GM19455 (cell line): Measurements from ENCODE around the gene XAGE5.
"Not testable (repeated sequence)": the region's sequence is repeated elsewhere in the genome, so short reads cannot be mapped to it uniquely, and the experiment has no call there.

Experiments
- ATAC-seq: cut with Tn5 transposase; IDR thresholded peaks from one replicate; pipeline ENCODE4 v1.9.1; 2021; ENCODE audit not compliant: unreplicated experiment

Gene XAGE5, protein sequence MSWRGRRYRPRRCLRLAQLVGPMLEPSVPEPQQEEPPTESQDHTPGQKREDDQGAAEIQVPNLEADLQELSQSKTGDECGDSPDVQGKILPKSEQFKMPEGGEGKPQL

DNA sequence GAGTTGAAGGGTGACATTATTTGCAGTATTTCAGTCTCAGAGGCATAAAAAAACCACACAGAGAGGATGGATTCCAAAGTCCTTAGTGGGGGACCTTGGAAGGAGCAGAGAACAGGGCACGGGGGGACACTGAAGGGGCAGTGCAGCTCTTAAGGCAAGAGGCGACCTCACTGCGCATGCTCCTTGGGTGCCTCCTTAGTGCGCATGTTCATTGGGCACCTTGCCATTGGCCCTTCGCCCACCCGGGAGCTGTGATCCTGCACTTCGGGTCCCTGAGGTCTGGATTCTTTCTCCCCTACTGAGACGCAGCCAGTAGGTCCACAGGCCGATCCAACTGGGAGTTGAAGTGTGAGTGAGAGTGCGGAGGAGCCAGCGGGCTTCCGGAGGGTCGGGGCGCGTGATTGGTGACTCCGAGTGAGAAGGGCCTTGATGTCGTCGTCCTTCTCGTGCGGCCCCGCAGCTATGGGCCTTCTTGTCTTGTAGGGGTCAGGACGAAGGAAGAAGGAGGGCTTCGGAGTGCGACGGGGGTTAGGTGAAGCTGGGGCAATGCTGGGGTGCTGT lies at the start of gene XAGE5:
Gene XAGE5, plus strand, starts transcription at position 223 of the 561 bp plus-strand sequence. CDS start 1,280 bp downstream, outside the sequence.
- no peak for ATAC-seq

DNA sequence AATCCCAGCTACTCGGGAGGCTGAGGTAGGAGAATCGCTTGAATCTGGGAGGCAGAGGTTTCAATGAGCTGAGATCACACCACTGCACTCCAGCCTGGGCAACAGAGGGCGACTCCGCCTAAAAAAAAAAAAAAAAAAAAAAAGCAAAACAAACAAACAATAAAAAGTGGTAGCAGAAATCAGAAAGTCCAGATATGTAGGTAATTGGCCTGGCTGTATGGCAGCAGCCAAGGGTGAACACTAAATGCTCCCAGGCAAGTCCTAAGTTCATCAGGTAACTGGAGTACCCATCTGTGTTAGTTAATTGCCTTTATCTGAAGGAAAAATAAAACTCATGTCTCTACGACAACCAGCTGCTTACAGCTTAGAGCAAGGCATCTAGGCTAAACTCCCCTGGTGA lies 45.1 kb upstream of the XAGE5 start:
- ATAC-seq: not testable (repeated sequence)

DNA sequence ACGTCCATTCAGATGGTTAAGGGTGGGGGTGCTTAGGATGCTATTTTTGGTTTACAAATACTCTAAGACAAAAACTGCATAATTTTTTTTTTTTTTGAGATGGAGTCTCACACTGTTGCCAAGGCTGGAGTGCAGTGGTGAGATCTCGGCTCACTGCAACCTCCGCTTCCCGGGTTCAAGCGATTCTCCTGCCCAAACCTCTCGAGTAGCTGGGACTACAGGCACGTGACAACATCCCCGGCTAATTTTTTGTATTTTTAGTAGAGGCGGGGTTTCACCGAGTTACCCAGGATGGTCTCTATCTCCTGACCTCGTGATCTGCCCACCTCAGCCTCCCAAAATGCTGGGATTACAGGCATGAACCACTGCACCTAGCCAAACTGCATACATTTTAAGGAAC lies 37.6 kb upstream of the XAGE5 start:
- ATAC-seq: not testable (repeated sequence)

- not testable (repeated sequence) for ATAC-seq
These were observed 13.8 kb upstream of the XAGE5 start, which contains the start of gene SPANXN5 for GRCh38 chrX:52797327-52797726. Gene SPANXN5 (minus strand): TSS chrX:52797427. CDS start chrX:52797348, 79 bp downstream.

- ATAC-seq: not testable (repeated sequence)
These were observed 6.2 kb upstream of the XAGE5 start for GRCh38 chrX:52804876-52805275.

DNA sequence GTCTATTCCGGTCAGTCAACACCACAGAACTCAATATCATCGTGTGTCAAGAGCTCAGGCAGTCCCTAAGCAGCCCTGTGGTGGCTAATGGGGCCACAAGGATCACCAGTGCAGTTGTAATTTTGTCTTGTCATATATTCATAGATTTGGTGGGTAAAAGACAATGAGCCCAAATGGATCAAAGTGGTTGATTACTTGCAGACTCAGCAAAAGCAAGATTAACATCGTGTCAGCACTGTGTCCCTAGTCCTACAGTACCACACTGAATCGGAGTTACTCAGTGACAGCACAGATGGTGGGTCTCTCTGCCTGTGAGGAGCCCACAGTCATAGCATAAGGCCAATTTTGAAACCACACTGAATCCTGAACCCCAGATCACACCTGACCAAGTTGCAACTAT lies 8.7 kb downstream of the XAGE5 start:
- no peak for ATAC-seq

DNA sequence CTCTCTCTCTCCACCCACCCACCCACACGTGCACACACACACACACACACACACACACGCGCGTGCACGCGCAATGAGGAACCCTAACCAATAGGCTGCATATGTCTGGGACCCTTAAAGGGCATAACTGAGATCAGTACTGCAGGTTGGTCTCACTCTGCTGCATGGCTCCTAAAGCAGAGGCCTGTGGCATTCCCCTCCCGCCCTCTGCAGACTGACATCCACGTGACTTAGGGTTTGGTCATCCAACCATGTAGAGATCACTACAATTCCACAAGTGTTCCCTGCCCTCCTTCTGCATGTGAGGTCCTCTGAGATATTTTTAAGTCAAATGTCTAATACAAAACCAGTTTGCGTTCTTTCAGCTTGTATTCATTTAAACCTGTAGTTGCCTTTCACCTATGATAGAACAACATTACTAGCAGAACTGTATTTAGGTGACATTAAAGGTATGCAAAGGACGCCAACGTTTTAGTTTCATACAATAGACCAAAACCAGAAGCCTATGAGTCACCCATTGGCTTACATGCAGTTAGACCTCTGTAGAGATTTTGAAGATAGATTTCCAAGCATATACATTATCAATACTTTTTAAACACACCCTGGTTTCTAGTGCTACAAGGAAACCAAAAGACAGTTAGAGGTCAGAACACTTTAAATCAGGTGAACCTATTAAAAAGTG lies 10.1 kb downstream of the XAGE5 start:
- ATAC-seq: no peak

DNA sequence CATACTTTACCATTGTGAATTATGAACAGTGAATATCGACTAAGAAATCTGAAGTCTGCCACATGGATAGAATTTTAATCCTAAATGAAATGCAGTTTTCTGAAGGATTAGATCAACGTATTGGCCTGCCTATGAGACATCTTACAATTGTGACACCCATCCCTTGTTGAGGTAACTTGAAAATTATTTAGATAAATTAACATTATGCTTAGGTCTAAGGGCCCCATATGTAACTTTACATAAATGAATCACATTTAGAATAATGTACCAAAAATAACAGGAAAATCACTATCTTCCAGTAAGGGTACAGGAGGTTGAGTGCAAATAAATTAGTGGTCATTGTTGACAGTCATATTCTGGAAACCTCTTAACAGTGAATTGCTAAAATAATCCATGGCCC lies 13.5 kb downstream of the XAGE5 start:
- no peak for ATAC-seq

DNA sequence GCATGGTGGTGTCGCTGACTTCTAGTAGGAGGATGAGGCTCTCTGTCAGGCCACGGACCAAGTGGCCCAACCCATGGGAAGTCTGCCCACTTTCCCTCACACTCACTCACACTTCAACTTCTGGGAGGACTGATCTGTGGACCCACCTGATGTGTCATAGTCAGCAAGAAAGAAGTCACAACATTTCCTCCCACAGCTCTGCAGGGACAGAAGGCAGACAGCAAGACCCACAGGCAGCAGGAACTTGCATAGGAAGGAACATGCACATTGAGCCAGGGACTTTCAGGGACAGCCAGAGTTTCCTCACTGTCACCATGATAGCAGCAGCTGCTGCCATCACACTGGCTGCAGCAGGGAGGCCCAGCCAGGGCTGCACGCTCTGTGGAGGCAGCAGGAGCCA lies 19.5 kb downstream of the XAGE5 start:
- ATAC-seq: no peak

DNA sequence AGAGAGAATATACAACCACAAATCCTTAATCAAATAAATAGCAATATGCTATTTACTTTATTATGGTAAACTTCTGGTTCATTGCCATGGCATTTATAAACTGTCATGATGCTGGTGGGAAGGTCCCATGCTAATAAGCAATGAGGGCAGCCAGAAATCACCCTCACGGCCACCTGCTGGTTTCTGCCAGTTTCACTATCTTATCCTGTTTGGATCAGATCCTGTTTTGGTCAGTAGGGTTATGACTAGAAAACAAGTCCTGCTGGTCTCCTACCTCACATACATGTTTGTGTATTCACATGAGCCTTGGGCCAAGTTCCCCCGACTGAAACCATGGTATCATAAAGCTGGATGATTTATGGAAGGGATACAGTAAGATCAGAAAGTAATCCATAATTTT lies 28.1 kb downstream of the XAGE5 start:
- no peak for ATAC-seq

- ATAC-seq: not testable (repeated sequence)
These were observed 32.5 kb downstream of the XAGE5 start for GRCh38 chrX:52843619-52844018.

GRCh38 chrX:52852110-52852860 lies 41.2 kb downstream of the XAGE5 start:
- no peak for ATAC-seq

DNA sequence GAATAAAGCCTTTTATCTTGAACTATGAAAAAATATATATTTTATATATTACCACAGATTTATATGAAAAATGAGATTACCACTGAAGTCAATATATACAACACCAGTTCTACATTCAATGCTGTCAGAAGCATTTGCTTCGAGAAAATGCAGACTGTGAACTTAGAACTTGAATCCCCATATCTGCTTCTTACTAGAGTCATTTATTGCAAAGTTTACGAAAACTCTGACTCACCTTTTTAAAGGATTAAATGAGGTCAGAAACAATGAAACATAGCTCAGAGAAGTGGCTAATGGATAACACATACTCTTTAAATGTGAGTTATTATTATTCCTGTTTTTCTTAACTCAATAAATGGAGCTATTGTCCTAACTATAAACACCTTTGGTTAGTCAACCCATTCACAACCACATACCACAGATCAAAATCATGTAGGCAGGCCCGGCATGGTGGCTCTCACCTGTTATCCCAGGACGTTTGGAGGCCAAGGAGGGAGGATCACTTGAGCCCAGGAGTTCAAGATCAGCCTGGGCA lies 46.0 kb downstream of the XAGE5 start:
- not testable (repeated sequence) for ATAC-seq

GRCh38 chrX:52865343-52865998 lies 54.4 kb downstream of the XAGE5 start:
- ATAC-seq: no peak
